Spinal cord (tissue), 10 donors: Measurements from ENCODE around the gene TMEM132A. TPM values are rescaled to one million over a fixed set of nuclear protein-coding genes. Genes with fewer than 3 reads are reported as not detected.

Experiments
- DNase-seq, 6 donors: peaks; one replicate each; pipeline versions ENCODE4 v3.0.0 to v3.0.0-alpha.2; 2013 to 2015; ENCODE audit warnings: low spot score in 6 of 6, low read depth in 4 of 6
- H3K27ac ChIP-seq: one replicate; pipeline ENCODE4 v1.5.1; 2013; ENCODE audit warnings: low read depth, low read length, control low read depth
- H3K27me3 ChIP-seq: one replicate; pipeline ENCODE4 v1.6.1; 2013; ENCODE audit warnings: low read length; ENCODE audit not compliant: control insufficient read depth, insufficient read depth
- H3K36me3 ChIP-seq: one replicate; pipeline ENCODE4 v1.6.1; 2013; ENCODE audit warnings: low read length; ENCODE audit not compliant: control insufficient read depth, insufficient read depth
- H3K4me1 ChIP-seq: one replicate; pipeline ENCODE4 v1.6.1; 2013; ENCODE audit warnings: low read length; ENCODE audit not compliant: control insufficient read depth, insufficient read depth
- H3K4me3 ChIP-seq: one replicate; pipeline ENCODE4 v1.5.1; 2013; ENCODE audit warnings: low read depth, low read length, control low read depth
- H3K9me3 ChIP-seq: one replicate; pipeline ENCODE4 v1.6.1; 2013; ENCODE audit warnings: low read length; ENCODE audit not compliant: control insufficient read depth, insufficient read depth
- WGBS: methylation state at CpG from one replicate; pipeline ENCODE4 v1.1.5; 2013; ENCODE audit warnings: missing lambda C conversion rate; ENCODE audit not compliant: insufficient coverage; 5-methylcytosine and 5-hydroxymethylcytosine counted together
- polyA plus RNA-seq, 2 donors: library from polyadenylated mRNA; unstranded; fragments of 120-200 nt; gene quantifications; one replicate each; pipeline ENCODE4 v1.2.1, GENCODE V29; 2013; ENCODE audit not compliant: insufficient read length in 2 of 2
- total RNA-seq, 2 donors: library from RNA; depleted of rRNA in 1 of 2; stranded (reverse); fragments of 120-200 nt in 1 of 2; fragments of >200 nt in 1 of 2; gene quantifications; one replicate each; pipeline versions ENCODE4 v1.2.3 to v1.2.4, GENCODE V29; 2013 to 2014
- donor health status: healthy.

The TMEM132A gene
- total and polyA plus RNA-seq, 4 donors, result 59.0 to 222 (median 156) TPM

- H3K9me3 ChIP-seq, result no peaks in the 10 kb centered on the region
- H3K36me3 ChIP-seq, result no peaks in the 10 kb centered on the region
- no peaks in the 10 kb centered on the region for H3K27me3 ChIP-seq
- H3K27ac ChIP-seq, result no peak overlapping the region
- H3K4me3 ChIP-seq, result no peak overlapping the region
- H3K4me1 ChIP-seq, result peaks cover 25% of the 10 kb centered on the region
- DNase-seq, result no peak
Observed at GRCh38 chr11:60977836-60978235, 53.6 kb downstream of the TMEM132A start.

- no peak for DNase-seq
- no peak overlapping the region for H3K27ac ChIP-seq
- no peaks in the 10 kb centered on the region for H3K9me3 ChIP-seq
- no peaks in the 10 kb centered on the region for H3K27me3 ChIP-seq
- H3K4me1 ChIP-seq, result peaks cover 18% of the 10 kb centered on the region
- H3K36me3 ChIP-seq, result no peaks in the 10 kb centered on the region
- WGBS, result 87% methylated on average over 4 of the region's 10 CpGs
- H3K4me3 ChIP-seq, result no peak overlapping the region
Observed at GRCh38 chr11:60978546-60979380, 54.5 kb downstream of the TMEM132A start.

- Histone ChIP-seq H3K27ac (no peak overlapping the region), H3K27me3 (no peaks in the 10 kb centered on the region), H3K9me3 (no peaks in the 10 kb centered on the region), H3K4me3 (no peak overlapping the region), H3K4me1 (peaks cover 7% of the 10 kb centered on the region), H3K36me3 (no peaks in the 10 kb centered on the region)
- no peak for DNase-seq
- WGBS, result 94% methylated on average over 9 of the region's 12 CpGs
Observed at GRCh38 chr11:60981515-60981914, 57.3 kb downstream of the TMEM132A start.

GRCh38 chr11:60982184-60982583 is 57.9 kb downstream of the TMEM132A start:
- DNase-seq, result no peak
- no peaks in the 10 kb centered on the region for H3K36me3 ChIP-seq
- no peak overlapping the region for H3K4me3 ChIP-seq
- H3K27ac ChIP-seq, result no peak overlapping the region
- H3K4me1 ChIP-seq, result peaks cover 7% of the 10 kb centered on the region
- no peaks in the 10 kb centered on the region for H3K27me3 ChIP-seq
- no peaks in the 10 kb centered on the region for H3K9me3 ChIP-seq
- WGBS, result 100% methylated on average over 2 of the region's 8 CpGs

GRCh38 chr11:60984149-60984548 is 59.9 kb downstream of the TMEM132A start:
- WGBS, result 65% methylated on average over 2 of the region's 6 CpGs
- Histone ChIP-seq H3K27me3 (no peaks in the 10 kb centered on the region), H3K27ac (no peak overlapping the region), H3K4me1 (peaks cover 1% of the 10 kb centered on the region), H3K36me3 (no peaks in the 10 kb centered on the region), H3K9me3 (no peaks in the 10 kb centered on the region), H3K4me3 (no peak overlapping the region)
- DNase-seq, result no peak

DNA sequence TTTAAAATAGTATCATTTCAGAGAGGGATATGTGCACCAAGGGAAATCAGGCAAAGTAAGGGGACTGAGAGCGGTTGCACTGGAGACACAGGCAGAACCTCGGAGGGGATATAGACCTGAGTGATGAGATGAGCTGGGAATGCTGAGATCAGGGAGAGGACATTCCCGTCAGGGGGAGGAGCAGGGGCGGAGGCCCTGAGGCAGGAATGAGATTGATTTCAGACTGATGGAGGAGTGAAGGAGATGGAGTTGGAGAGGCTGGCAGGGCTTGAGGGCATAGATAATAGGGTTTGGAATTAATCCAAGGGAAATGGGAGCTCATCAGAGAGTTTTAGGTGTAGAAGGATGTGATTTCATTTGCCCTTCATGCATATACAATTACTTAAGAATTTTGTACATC is 60.4 kb downstream of the TMEM132A start:
- Histone ChIP-seq H3K27ac (no peak overlapping the region), H3K4me3 (no peak overlapping the region), H3K4me1 (no peaks in the 10 kb centered on the region), H3K9me3 (no peaks in the 10 kb centered on the region), H3K36me3 (no peaks in the 10 kb centered on the region), H3K27me3 (no peaks in the 10 kb centered on the region)
- peak in 1 of 6 donors; percentile 33 for DNase-seq
- 43% methylated on average over 4 of the region's 4 CpGs for WGBS

- H3K27ac ChIP-seq, result no peak overlapping the region
- DNase-seq, result no peak
- H3K9me3 ChIP-seq, result no peaks in the 10 kb centered on the region
- H3K27me3 ChIP-seq, result no peaks in the 10 kb centered on the region
- H3K4me1 ChIP-seq, result no peaks in the 10 kb centered on the region
- no peaks in the 10 kb centered on the region for H3K36me3 ChIP-seq
- no CpG with 5 or more reads among the region's 2 CpGs for WGBS
- H3K4me3 ChIP-seq, result no peak overlapping the region
Observed at GRCh38 chr11:60985501-60985900, 61.2 kb downstream of the TMEM132A start.

GRCh38 chr11:60985991-60986915 is 62.0 kb downstream of the TMEM132A start:
- 89% methylated on average over 8 of the region's 17 CpGs for WGBS
- no peaks in the 10 kb centered on the region for H3K4me1 ChIP-seq
- no peaks in the 10 kb centered on the region for H3K36me3 ChIP-seq
- H3K27ac ChIP-seq, result no peak overlapping the region
- H3K9me3 ChIP-seq, result no peaks in the 10 kb centered on the region
- H3K27me3 ChIP-seq, result no peaks in the 10 kb centered on the region
- no peak for DNase-seq
- no peak overlapping the region for H3K4me3 ChIP-seq
